HG03565 (cell line): ENCODE measurements around the gene CSNK1D.

Source experiments
- ATAC-seq: cut with Tn5 transposase; IDR thresholded peaks from one replicate; pipeline ENCODE4 v1.9.1; 2021; ENCODE audit warnings: mild to moderate bottlenecking, moderate library complexity; ENCODE audit not compliant: unreplicated experiment

CSNK1D gene

DNA sequence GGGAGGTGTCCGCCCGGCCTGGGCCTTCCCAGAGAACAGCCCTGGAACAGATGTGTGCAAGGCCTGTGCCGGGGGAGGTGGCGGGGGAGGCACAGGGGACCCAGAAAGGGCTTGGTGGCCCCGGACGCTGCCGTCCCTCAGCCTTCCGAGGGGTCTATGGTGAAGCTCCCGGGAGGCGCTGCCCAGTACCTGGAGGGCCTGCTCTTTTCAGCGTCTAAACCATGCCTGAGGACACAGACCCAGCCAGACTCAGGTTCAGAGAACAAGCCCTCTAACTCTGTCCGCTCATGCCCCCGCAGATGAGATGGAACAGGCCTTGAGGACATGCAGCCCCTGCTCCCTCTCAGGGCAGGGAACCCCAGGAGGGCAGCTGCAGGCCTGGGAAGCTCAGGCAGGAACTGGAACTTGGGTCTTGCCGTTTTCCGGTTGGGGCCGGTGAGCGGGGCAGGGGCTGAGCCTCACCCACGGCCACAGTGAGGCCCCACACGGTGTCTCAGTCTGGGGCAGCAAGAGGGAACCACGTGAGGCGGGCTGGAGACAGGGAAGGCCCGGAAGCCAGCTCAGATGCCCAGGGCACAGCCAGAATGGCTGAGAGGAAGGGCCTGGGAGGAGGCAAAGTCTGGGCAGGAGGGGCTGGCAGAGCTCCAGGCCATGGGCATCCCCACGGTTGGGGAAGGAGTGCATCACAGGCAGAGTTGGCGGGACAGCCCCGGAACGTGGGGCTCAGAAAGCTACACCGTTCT, 32.1 kb downstream of the CSNK1D start:
- ATAC-seq: no peak

DNA sequence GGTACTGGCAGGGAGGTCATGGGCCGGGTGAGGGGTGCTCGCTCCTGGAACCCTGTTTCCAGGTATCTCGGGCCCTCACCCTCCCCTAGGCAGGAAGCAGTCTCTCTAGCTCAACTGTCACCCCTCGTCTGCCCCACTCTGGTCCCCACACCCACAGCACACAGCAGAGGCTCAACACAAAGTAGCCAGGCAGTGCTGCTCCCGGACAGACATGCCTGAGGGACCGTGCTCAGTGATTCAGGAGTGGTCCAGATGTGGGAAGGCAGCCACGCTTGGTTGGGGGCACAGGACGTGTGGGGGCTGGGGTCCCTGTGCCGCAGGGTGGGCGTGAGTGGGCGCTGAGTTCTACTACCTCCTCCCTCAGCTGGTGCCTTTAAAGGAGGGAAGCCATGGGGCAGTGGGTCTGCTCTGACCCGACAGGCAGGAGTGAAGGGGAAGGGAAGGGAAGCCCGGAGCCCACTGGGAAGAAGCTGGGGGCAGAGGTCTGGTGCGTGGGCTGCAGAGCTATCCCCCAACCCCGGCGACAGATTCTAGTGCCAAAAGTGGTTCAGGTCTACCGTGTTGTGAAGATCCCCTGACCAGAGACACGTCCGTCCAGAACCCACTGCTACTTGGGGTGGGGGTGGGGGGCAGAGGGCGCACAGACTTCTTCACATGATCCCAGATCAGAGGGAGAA, 32.9 kb downstream of the CSNK1D start:
- ATAC-seq: no peak

DNA sequence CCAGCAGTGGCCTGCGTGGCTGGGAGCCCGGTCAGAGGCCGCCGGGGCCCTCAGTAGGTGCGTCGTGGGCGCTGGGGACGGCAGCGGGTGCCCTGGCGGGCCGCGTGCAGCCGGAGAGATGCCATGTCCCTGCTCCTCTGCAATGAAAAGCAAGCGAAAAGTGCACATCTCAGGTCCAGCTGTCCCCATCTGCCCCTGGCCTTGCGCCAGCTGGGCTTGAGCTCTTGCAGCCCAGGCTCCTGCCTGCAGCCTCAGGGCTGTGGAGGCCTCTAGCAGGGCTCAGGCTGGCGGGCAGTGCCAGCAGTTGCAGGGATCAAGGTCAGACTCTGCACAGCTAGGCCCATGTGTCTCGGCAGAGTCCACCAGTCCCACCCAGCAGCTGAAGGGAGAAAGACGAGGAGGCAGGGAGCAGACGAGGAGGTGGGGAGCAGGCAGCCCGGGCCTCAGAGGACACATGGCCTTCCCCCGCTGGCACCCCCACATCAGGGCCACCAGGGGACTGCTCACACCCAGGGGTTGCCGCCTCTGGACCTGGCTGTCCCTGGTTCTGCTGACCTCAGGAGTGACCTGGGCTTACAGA, 33.5 kb downstream of the CSNK1D start:
- ATAC-seq: no peak

DNA sequence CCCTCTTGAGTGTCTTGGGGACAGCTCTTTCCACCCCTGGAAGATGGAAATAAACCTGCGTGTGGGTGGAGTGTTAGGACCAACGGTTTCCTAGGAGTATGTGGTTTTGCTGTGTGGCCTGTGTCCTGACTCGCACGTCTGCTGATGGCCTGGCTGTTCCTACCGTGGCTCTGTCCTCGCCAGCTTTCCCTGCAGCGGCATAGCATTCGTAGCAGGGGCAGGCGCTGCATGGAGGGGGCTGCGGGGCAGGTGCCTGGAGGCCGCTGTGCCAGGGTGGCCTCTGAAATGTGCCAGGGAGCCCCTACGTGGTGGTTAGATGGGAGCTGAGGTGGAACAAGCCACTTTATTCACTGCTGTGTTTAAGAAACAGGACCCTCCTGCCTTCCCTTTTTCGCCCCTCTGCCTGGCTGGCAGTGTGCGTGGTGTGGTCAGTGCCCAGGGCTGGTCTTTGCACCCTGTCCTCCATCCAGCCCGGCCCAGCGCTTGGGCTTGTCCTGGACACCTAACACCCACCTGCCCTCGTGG, 34.0 kb downstream of the CSNK1D start:
- no peak for ATAC-seq

DNA sequence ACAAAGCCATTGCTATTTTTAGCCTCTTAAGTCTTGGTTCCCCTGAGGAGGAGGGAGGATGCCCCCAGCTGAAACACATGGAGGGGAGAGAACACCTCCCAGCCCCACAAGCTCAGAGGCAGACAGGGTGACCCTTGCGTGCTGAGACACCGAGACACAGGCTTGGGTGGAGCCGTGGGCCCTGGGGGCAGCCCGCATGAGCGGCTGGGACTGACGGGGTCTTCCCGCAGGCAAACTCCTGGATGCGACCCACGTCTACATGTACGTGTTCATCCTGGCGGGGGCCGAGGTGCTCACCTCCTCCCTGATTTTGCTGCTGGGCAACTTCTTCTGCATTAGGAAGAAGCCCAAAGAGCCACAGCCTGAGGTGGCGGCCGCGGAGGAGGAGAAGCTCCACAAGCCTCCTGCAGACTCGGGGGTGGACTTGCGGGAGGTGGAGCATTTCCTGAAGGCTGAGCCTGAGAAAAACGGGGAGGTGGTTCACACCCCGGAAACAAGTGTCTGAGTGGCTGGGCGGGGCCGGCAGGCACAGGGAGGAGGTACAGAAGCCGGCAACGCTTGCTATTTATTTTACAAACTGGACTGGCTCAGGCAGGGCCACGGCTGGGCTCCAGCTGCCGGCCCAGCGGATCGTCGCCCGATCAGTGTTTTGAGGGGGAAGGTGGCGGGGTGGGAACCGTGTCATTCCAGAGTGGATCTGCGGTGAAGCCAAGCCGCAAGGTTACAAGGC, 34.9 kb downstream of the CSNK1D start:
- ATAC-seq: no peak

DNA sequence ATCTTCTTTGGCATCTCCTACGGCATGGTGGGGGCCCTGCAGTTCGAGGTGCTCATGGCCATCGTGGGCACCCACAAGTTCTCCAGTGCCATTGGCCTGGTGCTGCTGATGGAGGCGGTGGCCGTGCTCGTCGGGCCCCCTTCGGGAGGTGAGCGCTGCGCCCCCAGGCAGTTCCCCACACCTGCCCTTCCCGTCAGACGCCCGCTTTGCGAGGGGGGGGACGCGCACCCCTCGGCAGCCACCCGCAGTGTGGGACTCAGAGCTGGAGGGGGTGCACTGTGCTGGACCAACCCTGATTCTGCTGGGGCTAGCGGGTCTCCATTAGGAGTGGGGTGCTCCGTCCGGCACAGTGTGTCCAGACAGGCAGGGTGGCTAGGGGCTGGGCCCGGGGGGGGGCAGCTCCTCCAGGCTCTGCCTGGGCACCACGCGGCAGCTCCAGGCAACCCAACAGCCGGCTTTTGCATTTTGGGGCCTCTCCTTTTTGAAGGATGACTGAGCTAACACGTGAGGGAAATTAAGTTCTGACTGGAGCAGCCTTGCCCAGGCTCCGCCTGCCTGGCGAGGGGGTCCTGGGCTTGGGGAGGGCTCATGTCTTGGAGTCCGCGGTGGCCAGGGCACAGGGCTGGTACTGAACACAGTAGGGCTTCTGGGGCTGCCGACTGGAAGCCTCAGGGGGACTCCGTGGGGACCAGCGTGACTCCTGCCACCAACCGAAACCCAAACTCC, 35.6 kb downstream of the CSNK1D start:
- no peak for ATAC-seq

DNA sequence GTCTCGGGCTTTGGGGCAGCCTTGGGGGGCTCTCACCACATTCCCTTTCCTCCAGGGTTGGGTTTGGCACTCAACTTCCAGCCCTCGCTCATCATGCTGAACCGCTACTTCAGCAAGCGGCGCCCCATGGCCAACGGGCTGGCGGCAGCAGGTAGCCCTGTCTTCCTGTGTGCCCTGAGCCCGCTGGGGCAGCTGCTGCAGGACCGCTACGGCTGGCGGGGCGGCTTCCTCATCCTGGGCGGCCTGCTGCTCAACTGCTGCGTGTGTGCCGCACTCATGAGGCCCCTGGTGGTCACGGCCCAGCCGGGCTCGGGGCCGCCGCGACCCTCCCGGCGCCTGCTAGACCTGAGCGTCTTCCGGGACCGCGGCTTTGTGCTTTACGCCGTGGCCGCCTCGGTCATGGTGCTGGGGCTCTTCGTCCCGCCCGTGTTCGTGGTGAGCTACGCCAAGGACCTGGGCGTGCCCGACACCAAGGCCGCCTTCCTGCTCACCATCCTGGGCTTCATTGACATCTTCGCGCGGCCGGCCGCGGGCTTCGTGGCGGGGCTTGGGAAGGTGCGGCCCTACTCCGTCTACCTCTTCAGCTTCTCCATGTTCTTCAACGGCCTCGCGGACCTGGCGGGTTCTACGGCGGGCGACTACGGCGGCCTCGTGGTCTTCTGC, 36.3 kb downstream of the CSNK1D start:
- no peak for ATAC-seq

DNA sequence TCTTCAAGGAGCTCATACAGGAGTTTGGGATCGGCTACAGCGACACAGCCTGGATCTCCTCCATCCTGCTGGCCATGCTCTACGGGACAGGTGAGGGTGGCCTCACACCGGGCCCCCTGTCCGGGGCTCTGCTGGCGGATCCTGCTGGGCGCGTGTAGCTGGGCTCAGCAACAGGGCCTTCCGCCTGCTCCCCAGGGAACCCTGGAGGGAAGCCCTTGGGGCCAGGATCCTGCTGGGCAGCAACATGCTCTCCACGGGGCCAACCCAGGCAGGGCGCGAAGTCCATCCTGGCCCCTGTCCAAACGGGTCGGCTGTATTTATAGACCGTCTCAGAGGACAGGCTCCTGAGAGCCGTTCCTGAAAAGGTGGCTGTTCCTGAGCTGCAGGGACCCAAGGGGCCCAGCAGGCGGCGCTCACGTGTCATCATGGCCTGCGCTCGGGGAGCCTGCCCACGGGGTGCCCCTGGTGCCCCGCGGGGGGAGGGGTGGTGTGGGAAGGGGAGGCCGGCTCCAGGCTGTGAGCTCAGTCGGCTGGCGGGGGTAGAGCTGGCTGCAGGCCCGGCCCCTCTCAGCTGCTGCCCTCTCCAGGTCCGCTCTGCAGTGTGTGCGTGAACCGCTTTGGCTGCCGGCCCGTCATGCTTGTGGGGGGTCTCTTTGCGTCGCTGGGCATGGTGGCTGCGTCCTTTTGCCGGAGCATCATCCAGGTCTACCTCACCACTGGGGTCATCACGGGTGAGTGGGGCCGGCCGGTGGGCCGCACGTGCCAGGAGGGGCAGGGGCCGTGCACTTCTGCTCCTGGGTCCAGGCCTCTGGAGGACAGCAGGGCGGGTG, 37.1 kb downstream of the CSNK1D start:
- ATAC-seq: no peak

DNA sequence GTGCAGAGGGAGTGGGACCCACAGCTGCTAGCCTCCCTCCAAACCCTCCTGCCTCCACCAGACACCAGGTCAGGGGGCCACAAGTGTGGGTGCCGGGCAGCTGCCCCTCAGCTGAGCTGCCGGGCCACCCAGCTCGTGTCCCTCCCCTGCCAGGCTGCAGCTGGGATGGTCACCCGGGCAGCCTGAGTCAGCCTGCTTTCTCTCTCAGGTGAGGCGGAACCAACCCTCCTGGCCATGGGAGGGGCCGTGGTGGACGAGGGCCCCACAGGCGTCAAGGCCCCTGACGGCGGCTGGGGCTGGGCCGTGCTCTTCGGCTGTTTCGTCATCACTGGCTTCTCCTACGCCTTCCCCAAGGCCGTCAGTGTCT, 37.7 kb downstream of the CSNK1D start:
- no peak for ATAC-seq

DNA sequence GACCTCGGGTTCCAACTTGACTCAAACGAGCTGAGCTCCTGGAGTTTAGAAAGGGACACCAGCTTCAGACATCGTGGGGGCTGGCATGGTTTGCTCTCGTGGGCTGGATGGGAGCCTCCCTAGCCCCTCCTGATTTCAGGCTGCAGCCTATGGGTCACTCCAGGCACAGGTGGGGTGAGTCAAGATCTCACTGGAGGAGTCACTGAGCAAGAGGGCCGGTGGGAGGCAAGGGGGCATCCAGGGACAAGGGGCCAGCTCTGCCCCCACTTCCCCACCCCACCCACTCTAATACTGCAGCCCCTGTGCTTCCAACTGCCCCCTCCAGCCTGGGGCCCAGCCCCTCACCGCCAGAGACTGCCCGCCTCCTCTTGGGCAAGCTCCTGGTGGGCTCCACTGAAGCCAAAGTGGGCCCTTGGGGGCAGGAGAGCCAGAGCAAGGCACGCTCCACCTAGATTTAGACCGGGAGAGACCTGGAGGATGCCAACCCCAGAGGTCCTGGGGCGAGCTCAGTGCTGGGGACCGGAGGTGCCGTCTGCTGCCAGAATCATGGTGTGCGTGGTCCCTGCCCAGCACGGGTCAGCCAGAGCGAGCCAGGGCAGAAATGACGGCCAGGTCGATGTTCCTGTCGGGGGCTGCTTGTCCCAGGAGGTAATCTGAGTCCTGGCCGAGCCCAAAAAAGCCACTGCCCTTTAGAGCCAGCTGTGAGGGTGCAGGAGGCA, 38.3 kb downstream of the CSNK1D start:
- ATAC-seq: no peak

DNA sequence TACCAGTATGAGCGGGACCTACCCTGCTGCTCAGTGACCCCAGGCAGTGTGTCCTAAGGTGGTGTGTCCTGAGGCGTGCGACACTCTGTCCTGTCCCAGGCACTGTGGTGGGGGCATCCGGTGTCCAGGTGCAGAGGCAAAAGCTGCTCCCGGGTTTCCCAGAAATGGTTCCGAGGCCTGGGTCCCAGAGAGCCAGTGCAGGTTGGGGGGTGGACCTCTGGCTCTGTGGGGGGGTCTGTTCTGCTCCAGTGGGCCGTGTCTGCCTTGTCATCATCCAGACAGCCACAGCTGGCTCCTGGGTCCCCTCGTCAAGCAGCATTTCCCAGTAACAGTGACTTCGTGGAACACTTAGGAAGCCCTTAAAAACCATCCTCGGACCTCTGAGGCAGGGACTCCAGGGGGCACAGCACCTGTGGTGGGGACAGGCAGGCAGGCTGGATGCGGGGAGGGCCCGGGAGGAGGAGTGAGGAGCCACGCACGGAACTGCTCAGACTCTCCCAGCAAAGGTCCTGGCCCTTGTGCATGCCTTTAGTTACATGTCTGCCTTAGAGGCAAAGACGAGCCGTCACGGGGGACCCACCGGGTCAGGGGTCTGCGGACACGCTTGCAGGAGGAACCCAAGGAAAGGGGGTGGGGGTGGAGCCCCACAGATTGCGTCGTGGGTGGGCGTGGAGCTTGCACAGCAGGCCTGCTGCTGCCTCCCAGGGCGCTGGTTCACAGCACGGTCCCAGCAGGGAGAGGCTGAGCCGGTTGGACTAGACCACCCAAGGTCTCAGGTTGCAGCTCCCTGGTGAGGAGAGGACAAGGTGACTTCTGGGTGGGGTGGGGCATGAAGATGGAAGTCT, 39.1 kb downstream of the CSNK1D start:
- ATAC-seq: no peak

DNA sequence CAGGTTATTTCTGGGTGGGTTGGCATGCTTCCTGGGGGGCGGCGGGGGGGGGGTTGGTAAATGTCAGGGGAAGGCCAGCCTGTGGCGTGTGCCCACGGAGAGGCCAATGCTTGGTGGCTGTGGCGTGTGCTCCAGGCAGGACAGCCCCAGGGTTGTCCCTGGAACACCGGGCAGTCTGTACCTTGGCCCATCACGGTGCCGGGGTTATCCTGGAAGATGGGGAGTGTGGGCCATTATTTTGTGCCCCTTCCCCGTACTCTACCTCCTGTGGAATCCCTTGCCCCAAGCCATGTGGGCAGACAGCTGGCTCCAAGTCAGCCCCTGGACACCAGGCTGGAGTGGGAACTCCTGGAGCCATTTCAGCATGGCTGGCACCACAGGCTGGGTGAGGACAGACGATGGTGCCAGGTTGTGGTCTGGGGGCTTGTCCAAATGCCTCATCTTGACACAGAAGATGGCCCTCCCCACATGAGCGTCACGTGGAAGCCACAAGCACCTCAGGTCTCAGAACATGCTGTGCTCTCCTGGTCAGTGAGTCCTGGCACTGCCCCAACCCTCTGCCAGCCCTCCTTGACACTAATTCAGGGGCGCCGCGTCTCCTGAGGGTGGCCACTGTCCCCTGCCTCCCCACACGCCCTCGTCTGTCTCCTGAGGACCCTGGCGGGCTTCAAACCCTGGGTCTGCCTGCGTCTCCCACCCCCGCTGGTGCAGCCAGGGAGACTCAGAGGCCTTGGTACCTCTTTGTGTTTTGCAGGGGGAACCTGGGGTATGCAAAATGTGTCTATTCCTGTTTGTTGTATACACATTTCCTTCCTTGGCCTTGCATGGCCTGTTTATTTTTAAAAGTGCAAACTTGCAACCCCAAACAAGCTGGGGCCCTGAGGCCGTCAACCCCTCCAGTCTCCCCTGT, 40.4 kb downstream of the CSNK1D start:
- no peak for ATAC-seq

DNA sequence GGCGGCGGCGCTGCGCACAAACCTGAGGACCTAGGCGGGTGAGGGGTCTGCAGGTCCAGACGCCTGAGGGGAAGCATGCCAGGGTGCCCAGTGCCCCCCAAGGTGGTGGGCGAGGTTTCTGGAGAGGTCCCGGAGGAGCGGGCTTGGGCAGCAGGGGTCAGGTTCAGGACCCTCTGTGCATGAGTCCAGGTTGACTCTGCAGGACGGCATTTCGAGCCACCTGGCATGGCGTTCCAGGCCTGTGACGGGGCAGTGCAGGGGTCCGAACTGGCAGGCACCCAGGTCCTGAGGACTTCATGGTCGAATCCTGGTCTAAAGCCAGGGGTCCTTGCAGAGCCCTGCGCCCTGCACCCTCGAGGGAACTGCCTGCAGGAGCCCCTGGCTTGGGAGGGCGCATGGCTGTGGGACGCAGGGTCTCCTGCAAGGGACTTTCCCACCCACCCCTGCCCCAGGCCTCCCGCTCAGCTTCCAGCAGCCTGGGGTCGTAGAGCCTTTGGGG, 41.1 kb downstream of the CSNK1D start:
- no peak for ATAC-seq

DNA sequence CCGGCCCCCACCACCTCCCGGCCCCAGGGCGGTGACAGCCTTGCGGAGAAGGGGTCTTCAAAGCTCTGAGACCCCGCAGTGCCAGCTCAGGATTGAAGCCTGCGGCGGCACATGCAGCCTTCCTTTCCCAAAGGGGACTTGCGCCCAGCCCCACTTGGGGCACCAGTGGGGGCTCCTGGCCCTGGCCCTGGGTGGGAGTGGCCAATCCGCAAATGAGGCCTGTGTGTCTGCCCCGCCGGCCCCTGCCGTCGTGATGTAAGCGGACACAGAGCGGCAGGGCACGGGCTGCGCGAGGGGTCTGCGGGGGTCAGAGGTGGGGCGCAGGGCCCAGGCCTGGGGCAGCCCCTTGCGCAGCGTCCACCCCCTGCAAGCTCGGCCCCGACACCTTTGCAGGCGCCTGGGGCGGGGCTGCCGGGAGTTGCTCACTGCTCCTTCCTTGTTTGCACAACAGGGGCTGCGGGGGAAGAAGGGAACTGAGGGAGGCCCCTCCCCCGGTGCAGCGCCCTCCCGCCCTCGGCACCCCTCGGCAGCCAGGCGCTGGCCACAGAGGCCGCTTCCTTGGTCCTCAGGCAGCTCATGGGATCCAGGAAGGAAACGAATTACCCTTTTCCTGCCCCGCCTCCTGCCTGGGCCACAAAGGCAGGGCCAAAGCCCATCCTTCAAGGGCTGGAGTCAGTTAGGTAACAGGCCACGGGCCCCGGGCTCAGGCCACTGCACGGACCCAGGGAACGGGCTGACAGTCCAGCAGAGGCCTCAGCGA, 41.8 kb downstream of the CSNK1D start:
- no peak for ATAC-seq

DNA sequence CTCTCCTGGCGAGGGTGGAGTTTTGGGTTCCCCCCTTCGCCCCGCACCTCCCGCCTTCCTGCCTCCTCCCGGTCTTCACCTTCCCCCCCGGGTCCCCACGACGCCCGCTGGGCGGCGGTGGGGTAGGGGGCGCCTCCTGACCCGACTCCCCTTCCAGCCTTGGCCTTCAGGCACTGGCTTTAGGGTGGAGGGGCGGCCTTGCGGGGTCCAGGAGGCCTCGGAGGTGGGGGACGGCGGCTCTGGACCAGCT, 42.3 kb downstream of the CSNK1D start:
- ATAC-seq: no peak

DNA sequence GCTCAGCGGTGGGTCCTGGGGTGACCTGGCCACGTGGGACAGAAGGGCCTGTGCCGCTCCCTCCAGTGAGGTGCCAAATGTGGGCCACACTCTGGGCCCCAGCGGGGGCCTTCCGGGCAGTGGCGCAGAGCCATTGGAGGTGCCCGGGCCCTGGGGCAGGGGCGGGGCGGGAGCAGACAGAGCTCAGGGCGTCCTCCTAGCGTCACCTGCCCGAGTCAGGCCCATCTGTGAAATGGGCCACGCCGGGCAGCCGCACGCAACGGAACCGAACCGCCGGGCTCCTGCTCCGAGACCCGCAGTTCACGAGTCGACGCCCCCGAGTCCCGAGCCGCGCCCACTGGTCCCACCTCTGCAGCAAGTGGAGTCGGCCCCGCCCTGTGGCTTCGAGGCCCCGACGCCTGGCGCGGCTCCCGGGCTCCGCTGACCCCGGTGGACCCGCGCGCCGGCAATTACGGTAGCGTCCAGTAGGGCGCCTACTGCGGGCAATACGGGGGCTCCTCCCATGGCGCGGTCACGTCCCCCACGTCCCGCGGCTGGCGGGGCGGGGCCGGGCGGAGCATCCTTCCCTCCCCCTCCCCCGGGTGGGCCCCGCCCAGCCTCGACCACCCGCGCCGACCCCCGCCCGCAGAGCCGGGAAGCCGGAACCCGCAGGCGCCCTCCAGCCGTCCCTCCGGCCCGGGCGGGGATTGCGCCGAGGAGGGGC, 42.7 kb downstream of the CSNK1D start:
- no peak for ATAC-seq
